Mesothelial cell of epicardium (in vitro differentiated cells): ENCODE measurements around the gene HECTD3. TPM values are rescaled to one million over a fixed set of nuclear protein-coding genes. Genes with fewer than 3 reads are reported as not detected.
"Not testable (repeated sequence)": the region's sequence is repeated elsewhere in the genome, so short reads cannot be mapped to it uniquely, and the experiment has no call there.

Source experiments
- DNase-seq, 2 experiments: peaks; one replicate each; pipeline ENCODE4 v3.0.0; 2021; ENCODE audit warnings: low spot score in 2 of 2; ENCODE audit not compliant: unreplicated experiment in 2 of 2
- H3K27ac Mint-ChIP-seq: 2 replicates; pipeline ENCODE4 v1.8.0; 2021; ENCODE audit warnings: mixed read lengths
- H3K27me3 Mint-ChIP-seq: 2 replicates; pipeline ENCODE4 v1.8.0; 2021; ENCODE audit warnings: low read depth, mixed read lengths
- H3K36me3 Mint-ChIP-seq: 2 replicates; pipeline ENCODE4 v1.8.0; 2021; ENCODE audit warnings: mixed read lengths
- H3K4me1 Mint-ChIP-seq: 2 replicates; pipeline ENCODE4 v1.8.0; 2021; ENCODE audit warnings: mixed read lengths
- H3K4me3 Mint-ChIP-seq: 2 replicates; pipeline ENCODE4 v1.8.0; 2021; ENCODE audit warnings: mild to moderate bottlenecking, moderate library complexity, mixed read lengths
- H3K9me3 Mint-ChIP-seq: 2 replicates; pipeline ENCODE4 v1.8.0; 2021; ENCODE audit warnings: mixed read lengths
- CTCF ChIP-seq: fragments of 200-600 bp; sonication (generic); IDR thresholded peaks from one replicate; pipeline ENCODE4 v1.5.0; 2021; ENCODE audit warnings: antibody characterized with exemption; ENCODE audit not compliant: unreplicated experiment
- total RNA-seq: library from RNA; stranded (reverse); gene quantifications from 3 replicates; pipeline ENCODE4 v1.2.1, GENCODE V29; 2021

HECTD3 gene
- total RNA-seq, 1 donor from 2014 or later = 34.3 TPM

DNA sequence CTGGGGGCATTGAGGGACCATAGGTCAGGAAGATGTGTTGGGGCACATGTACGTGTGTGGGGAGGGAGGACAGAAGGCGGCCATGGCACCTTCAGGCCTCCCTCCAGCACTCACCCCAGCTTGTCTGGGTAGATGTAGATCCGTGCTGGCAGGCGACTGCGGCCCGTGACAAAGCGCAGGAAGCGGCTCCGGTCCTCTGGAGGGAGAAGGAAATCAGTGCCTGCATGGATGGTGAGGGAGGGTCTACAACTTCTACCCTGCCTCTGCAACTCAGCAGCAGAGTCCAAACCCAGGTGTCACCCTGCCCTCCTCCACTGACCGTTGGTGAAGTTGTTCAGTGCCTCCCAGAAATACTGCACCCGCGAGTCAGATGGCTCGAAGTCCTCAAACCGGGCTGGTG lies 7.4 kb downstream of the HECTD3 start:
- no peak for TF ChIP-seq CTCF
- H3K36me3 Mint-ChIP-seq = peaks cover 23% of the 10 kb centered on the region
- H3K4me3 Mint-ChIP-seq = no peak overlapping the region
- no peaks in the 10 kb centered on the region for H3K27me3 Mint-ChIP-seq
- no peaks in the 10 kb centered on the region for H3K9me3 Mint-ChIP-seq
- H3K27ac Mint-ChIP-seq = no peak overlapping the region
- DNase-seq = no peak
- no peaks in the 10 kb centered on the region for H3K4me1 Mint-ChIP-seq

DNA sequence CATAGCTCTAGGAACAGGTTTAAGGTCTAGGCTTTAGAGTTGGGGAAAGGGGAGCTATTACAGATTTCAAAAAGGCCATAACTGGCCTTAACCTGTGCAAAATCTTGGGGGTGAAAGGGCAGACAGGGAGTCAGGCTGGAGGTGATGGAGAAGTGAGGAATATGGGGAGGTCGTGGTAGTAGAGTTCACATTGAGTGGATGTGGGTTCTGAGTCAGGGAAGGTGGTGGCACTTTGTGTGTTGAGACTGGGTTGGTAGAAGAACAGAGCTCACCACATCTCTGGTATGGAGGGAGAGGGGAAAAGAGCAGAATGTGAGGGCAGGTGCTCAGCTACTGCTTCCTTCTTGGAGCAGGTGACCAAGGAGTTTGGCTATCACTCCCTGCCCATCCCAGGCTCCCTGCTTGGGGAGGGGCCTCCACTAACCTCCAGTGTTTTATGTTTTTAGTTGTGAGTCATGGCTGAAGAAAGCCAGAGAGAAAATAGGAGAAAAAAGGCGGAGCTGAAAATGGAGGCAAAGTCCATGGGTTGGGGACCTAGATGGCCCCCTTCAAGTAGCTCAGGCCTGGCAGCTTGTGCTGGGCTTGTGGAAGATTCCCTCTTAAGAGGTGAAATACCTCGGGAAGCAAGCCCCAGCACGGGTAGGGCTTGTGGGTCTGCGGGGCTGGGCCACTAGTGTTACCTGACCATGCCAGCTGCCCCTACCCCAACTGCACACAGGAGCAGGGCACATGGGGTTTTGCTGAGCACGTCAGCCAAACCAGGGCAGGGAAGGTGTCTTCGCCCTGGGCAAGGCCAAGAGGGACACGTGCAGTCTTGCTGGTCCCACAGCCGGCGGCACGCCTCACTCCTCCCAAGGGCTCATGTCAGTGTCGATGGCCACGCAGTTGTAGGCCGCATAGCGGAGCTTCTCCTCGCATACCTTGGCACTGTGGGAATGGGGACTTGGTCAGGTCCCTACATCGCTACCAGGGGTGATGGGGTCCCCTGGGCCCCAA lies 8.2 kb downstream of the HECTD3 start:
- no peak overlapping the region for H3K27ac Mint-ChIP-seq
- H3K36me3 Mint-ChIP-seq = peaks cover 16% of the 10 kb centered on the region
- H3K9me3 Mint-ChIP-seq = no peaks in the 10 kb centered on the region
- TF ChIP-seq CTCF = no peak
- no peaks in the 10 kb centered on the region for H3K4me1 Mint-ChIP-seq
- no peaks in the 10 kb centered on the region for H3K27me3 Mint-ChIP-seq
- no peak for DNase-seq
- no peak overlapping the region for H3K4me3 Mint-ChIP-seq

DNA sequence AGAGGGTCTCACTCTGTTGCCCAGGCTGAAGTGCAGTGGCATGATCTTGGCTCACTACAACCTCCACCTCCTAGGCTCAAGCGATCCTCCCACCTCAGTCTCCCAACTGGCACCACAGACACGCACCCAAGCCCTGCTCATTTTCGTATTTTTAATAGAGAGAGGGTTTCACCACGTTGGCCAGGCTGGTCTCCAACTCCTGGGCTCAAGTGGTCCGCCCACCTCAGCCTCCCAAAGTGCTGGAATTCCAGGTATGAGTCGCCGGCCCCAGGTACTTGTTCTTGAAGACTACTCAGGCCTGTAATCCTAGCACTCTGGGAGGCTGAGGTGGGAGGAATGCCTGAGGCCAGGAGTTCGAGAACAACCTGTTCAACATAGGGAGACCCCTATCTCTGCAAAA lies 9.5 kb downstream of the HECTD3 start:
- H3K4me1 Mint-ChIP-seq, H3K27ac Mint-ChIP-seq, H3K9me3 Mint-ChIP-seq, H3K27me3 Mint-ChIP-seq, H3K4me3 Mint-ChIP-seq, DNase-seq: not testable (repeated sequence)
- peaks cover 13% of the 10 kb centered on the region for H3K36me3 Mint-ChIP-seq

DNA sequence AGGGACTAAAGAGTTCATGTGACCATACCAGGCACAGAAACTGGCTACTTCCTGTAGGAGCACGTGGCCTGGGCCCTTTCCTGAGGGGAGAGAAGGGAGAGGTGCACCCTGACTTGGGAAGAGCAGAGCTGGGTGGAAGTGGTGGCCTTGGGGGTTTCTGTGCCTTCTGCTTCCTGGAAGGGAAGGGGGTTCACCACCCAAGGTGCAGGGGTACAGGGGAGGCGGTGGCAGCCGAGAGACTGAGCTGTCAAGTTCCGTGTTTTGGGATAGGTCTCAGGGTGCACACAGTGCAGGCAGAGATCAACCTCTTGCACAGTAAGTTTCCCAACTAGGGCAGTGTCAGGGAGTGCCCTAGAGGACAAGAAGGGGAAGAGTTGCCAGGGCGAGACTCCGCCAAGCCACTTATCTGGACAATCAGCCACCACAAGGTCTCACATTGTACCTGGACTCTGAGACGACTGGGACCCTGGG lies 10.1 kb downstream of the HECTD3 start:
- H3K4me3 Mint-ChIP-seq = no peak overlapping the region
- no peaks in the 10 kb centered on the region for H3K27me3 Mint-ChIP-seq
- no peak for DNase-seq
- TF ChIP-seq CTCF = no peak
- H3K36me3 Mint-ChIP-seq = peaks cover 13% of the 10 kb centered on the region
- no peaks in the 10 kb centered on the region for H3K4me1 Mint-ChIP-seq
- no peaks in the 10 kb centered on the region for H3K9me3 Mint-ChIP-seq
- no peak overlapping the region for H3K27ac Mint-ChIP-seq

DNA sequence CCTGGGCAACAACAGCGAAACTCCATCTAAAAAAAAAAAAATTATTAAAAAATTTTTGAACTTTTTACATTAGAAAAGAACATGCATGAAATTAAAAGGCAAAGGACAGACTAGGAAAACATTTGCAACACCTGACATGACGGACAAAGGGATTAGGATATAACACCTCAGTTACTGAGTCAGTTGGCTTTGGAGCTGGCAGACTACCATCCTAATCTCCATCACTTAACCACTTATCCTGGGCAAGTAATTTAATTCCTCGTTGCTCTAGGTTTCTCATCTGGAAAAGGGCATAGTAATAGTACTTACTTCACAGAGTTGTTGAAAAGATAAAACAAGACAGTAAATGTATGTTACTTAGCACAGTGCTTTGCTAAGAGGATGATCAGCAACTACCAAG lies 11.9 kb downstream of the HECTD3 start:
- no peaks in the 10 kb centered on the region for H3K4me1 Mint-ChIP-seq
- H3K27me3 Mint-ChIP-seq = no peaks in the 10 kb centered on the region
- DNase-seq = no peak
- H3K4me3 Mint-ChIP-seq = no peak overlapping the region
- TF ChIP-seq CTCF = no peak
- no peak overlapping the region for H3K27ac Mint-ChIP-seq
- no peaks in the 10 kb centered on the region for H3K9me3 Mint-ChIP-seq
- peaks cover 13% of the 10 kb centered on the region for H3K36me3 Mint-ChIP-seq

GRCh38 chr1:44995467-44996238 lies 15.5 kb downstream of the HECTD3 start:
- no peak for DNase-seq

More at GRCh38 chr1:44995467-44996238, 15.5 kb downstream of the HECTD3 start:
- Mint-ChIP-seq H3K9me3 (no peaks in the 10 kb centered on the region), H3K27ac (no peak overlapping the region), H3K4me1 (no peaks in the 10 kb centered on the region), H3K4me3 (no peak overlapping the region), H3K27me3 (no peaks in the 10 kb centered on the region), H3K36me3 (no peaks in the 10 kb centered on the region)
- TF ChIP-seq CTCF = no peak
